ENCODE measurements around the gene CREG2. TPM values are rescaled to one million over a fixed set of nuclear protein-coding genes. Genes with fewer than 3 reads are reported as not detected.

The CREG2 gene
- total RNA-seq, 1 experiment from 2014 or later = not detected

GRCh38 chr2:101398116-101398821, 11.0 kb upstream of the CREG2 start:
- Histone ChIP-seq H3K4me1 (ENCODE audit: insufficient read depth, low read length, poor library complexity, severe bottlenecking) (no peaks in the 10 kb centered on the region), H3K9me3 (ENCODE audit: low read depth, low read length, poor library complexity, severe bottlenecking) (no peaks in the 10 kb centered on the region), H3K36me3 (ENCODE audit: insufficient read depth, low read length, poor library complexity, severe bottlenecking) (no peaks in the 10 kb centered on the region), H3K4me3 (ENCODE audit: low read depth, low read length, poor library complexity, severe bottlenecking) (no peak overlapping the region), H3K27ac (ENCODE audit: low read depth, low read length, poor library complexity, severe bottlenecking) (no peak overlapping the region), H3K27me3 (replicated peaks; ENCODE audit: insufficient read depth, low read depth, low read length, poor library complexity) (peaks cover 5% of the 10 kb centered on the region)
- TF ChIP-seq EZH2 (IDR thresholded peaks at IDR 0.05; ENCODE audit: borderline replicate concordance, low read depth, low read length, poor library complexity, severe bottlenecking) (no peak), CTCF (conservative IDR thresholded peaks at IDR 0.05; ENCODE audit: low read depth, low read length) (no peak)
- DNase-seq (ENCODE audit: low spot score) = peak; percentile 44
- ChIA-PET CTCF (interaction anchor here (0.6 kb wide), 1 partner anchor 32 kb away, joined by 4 read pairs; no protein-coding TSS in a partner anchor), POLR2A (ENCODE audit: low non-redundant PET) (interaction anchor here (0.6 to 0.7 kb wide), 2 partner anchors 18 to 320 kb away, joined by 3 to 4 read pairs; no protein-coding TSS in a partner anchor)
- intact Hi-C loops (cut with micrococcal nuclease; ENCODE audit: unreplicated experiment) = no loop called here
- BruUV-seq (replicated peaks) = no TSS peak

GRCh38 chr2:101396316-101396717, 9.0 kb upstream of the CREG2 start:
- Histone ChIP-seq H3K4me3 (ENCODE audit: low read depth, low read length, poor library complexity, severe bottlenecking) (no peak overlapping the region), H3K36me3 (ENCODE audit: insufficient read depth, low read length, poor library complexity, severe bottlenecking) (no peaks in the 10 kb centered on the region), H3K4me1 (ENCODE audit: insufficient read depth, low read length, poor library complexity, severe bottlenecking) (no peaks in the 10 kb centered on the region), H3K27me3 (replicated peaks; ENCODE audit: insufficient read depth, low read depth, low read length, poor library complexity) (peaks cover 5% of the 10 kb centered on the region), H3K9me3 (ENCODE audit: low read depth, low read length, poor library complexity, severe bottlenecking) (no peaks in the 10 kb centered on the region), H3K27ac (ENCODE audit: low read depth, low read length, poor library complexity, severe bottlenecking) (no peak overlapping the region)
- TF ChIP-seq CTCF (conservative IDR thresholded peaks at IDR 0.05; ENCODE audit: low read depth, low read length) (no peak), EZH2 (IDR thresholded peaks at IDR 0.05; ENCODE audit: borderline replicate concordance, low read depth, low read length, poor library complexity, severe bottlenecking) (no peak)
- BruUV-seq (replicated peaks) = no TSS peak
- ChIA-PET POLR2A (ENCODE audit: low non-redundant PET) (no interaction called here), CTCF (interaction anchor here (1.2 kb wide), 1 partner anchor 23 kb away, joined by 3 read pairs; no protein-coding TSS in a partner anchor)
- DNase-seq (ENCODE audit: low spot score) = peak; percentile 33
- intact Hi-C loops (cut with micrococcal nuclease; ENCODE audit: unreplicated experiment) = no loop called here

GRCh38 chr2:101395545-101396315, 8.4 kb upstream of the CREG2 start:
- no peak overlapping the region for H3K27ac ChIP-seq (ENCODE audit: low read depth, low read length, poor library complexity, severe bottlenecking)
- H3K36me3 ChIP-seq (ENCODE audit: insufficient read depth, low read length, poor library complexity, severe bottlenecking) = no peaks in the 10 kb centered on the region
- H3K4me3 ChIP-seq (ENCODE audit: low read depth, low read length, poor library complexity, severe bottlenecking) = no peak overlapping the region
- CTCF ChIA-PET = interaction anchor here (1.2 kb wide), 1 partner anchor 23 kb away, joined by 3 read pairs; no protein-coding TSS in a partner anchor
- TF ChIP-seq EZH2 (IDR thresholded peaks at IDR 0.05; ENCODE audit: borderline replicate concordance, low read depth, low read length, poor library complexity, severe bottlenecking) = no peak
- TF ChIP-seq CTCF (conservative IDR thresholded peaks at IDR 0.05; ENCODE audit: low read depth, low read length) = no peak
- peaks cover 5% of the 10 kb centered on the region for H3K27me3 ChIP-seq (replicated peaks; ENCODE audit: insufficient read depth, low read depth, low read length, poor library complexity)
- H3K9me3 ChIP-seq (ENCODE audit: low read depth, low read length, poor library complexity, severe bottlenecking) = no peaks in the 10 kb centered on the region
- POLR2A ChIA-PET (ENCODE audit: low non-redundant PET) = no interaction called here
- no TSS peak for BruUV-seq (replicated peaks)
- H3K4me1 ChIP-seq (ENCODE audit: insufficient read depth, low read length, poor library complexity, severe bottlenecking) = no peaks in the 10 kb centered on the region
- intact Hi-C loops (cut with micrococcal nuclease; ENCODE audit: unreplicated experiment) = no loop called here
- no peak for DNase-seq (ENCODE audit: low spot score)

Data from A673 (cell line).